Common myeloid progenitor, CD34-positive (primary cell): Measurements from ENCODE around the gene FMNL2.

Source experiments
- CTCF ChIA-PET: fragments of 350-600 bp; sonication (Branson Sonifier 250); formaldehyde crosslinking; loops from one replicate; lab custom pipeline; 2021; ENCODE audit warnings: antibody characterized with exemption; lab: Charles Lee
- POLR2A ChIA-PET: fragments of 350-600 bp; sonication (Branson Sonifier 250); formaldehyde crosslinking; loops from one replicate; lab custom pipeline; 2021; ENCODE audit warnings: antibody characterized with exemption; lab: Charles Lee
- DNase-seq, 3 donors: peaks; one replicate each; pipeline versions ENCODE4 v3.0.0 to v3.0.0-alpha.2; 2013
- H3K27ac ChIP-seq, 2 experiments: 1 replicate in 1 of 2; 2 replicates in 1 of 2; pipeline ENCODE4 v1.7.0; 2013; ENCODE audit warnings: inconsistent platforms in 2 of 2, low read length in 2 of 2, mild to moderate bottlenecking in 2 of 2, low read depth in 1 of 2, moderate library complexity in 1 of 2; ENCODE audit not compliant: severe bottlenecking in 2 of 2, insufficient read depth in 1 of 2, poor library complexity in 1 of 2
- H3K27me3 ChIP-seq, 5 experiments: replicated peaks in 2 of 5; 1 replicate in 3 of 5; 2 replicates in 2 of 5; pipeline versions ENCODE4 v1.6.1 to v1.7.0; 2013; ENCODE audit warnings: low read length in 4 of 5, mild to moderate bottlenecking in 2 of 5, moderate library complexity in 2 of 5, inconsistent platforms in 1 of 5; ENCODE audit not compliant: insufficient read depth in 5 of 5, control insufficient read depth in 4 of 5
- H3K36me3 ChIP-seq, 4 experiments: 1 replicate in 2 of 4; 2 replicates in 2 of 4; pipeline versions ENCODE4 v1.6.1 to v1.7.0; 2013; ENCODE audit warnings: low read length in 3 of 4, control low read depth in 1 of 4, mild to moderate bottlenecking in 1 of 4; ENCODE audit not compliant: control insufficient read depth in 4 of 4, insufficient read depth in 4 of 4
- H3K4me1 ChIP-seq, 4 experiments: 1 replicate in 3 of 4; 2 replicates in 1 of 4; pipeline versions ENCODE4 v1.6.1 to v1.7.1; 2013; ENCODE audit warnings: low read length in 3 of 4, mild to moderate bottlenecking in 3 of 4, control low read depth in 1 of 4, inconsistent platforms in 1 of 4, moderate library complexity in 1 of 4; ENCODE audit not compliant: control insufficient read depth in 4 of 4, insufficient read depth in 4 of 4; ENCODE audit errors: control extremely low read depth in 1 of 4
- H3K4me3 ChIP-seq, 7 experiments: 1 replicate in 4 of 7; 2 replicates in 3 of 7; pipeline versions ENCODE4 v1.5.1 to v1.7.0; 2013; ENCODE audit warnings: mild to moderate bottlenecking in 7 of 7, low read length in 6 of 7, moderate library complexity in 6 of 7, inconsistent platforms in 2 of 7, low read depth in 2 of 7, control low read depth in 1 of 7; ENCODE audit not compliant: insufficient read depth in 4 of 7, control insufficient read depth in 1 of 7; ENCODE audit errors: extremely low read depth in 1 of 7
- H3K9me3 ChIP-seq, 5 experiments: 1 replicate in 4 of 5; 2 replicates in 1 of 5; pipeline versions ENCODE4 v1.6.1 to v1.7.1; 2013; ENCODE audit warnings: low read length in 4 of 5, mild to moderate bottlenecking in 2 of 5, inconsistent platforms in 1 of 5, low read depth in 1 of 5, moderate library complexity in 1 of 5; ENCODE audit not compliant: control insufficient read depth in 4 of 5, insufficient read depth in 2 of 5; ENCODE audit errors: control extremely low read depth in 1 of 5
- WGBS: methylation state at CpG from one replicate; pipeline ENCODE4 v1.1.5; 2013; ENCODE audit not compliant: insufficient coverage; 5-methylcytosine and 5-hydroxymethylcytosine counted together

Gene FMNL2

GRCh38 chr2:152452256-152452973 lies 117.4 kb downstream of the FMNL2 start:
- Histone ChIP-seq H3K27me3 (no peaks in the 10 kb centered on the region), H3K4me3 (no peak overlapping the region), H3K4me1 (peaks cover 0 to under 1% (median 0%) of the 10 kb centered on the region in 4 experiments), H3K9me3 (no peaks in the 10 kb centered on the region), H3K27ac (no peak overlapping the region), H3K36me3 (no peaks in the 10 kb centered on the region)
- ChIA-PET CTCF (no interaction called here), POLR2A (no interaction called here)
- 91% methylated on average over 13 of the region's 13 CpGs for WGBS
- no peak for DNase-seq

- Histone ChIP-seq H3K4me1 (no peaks in the 10 kb centered on the region), H3K27me3 (no peaks in the 10 kb centered on the region), H3K9me3 (no peaks in the 10 kb centered on the region), H3K4me3 (no peak overlapping the region), H3K36me3 (no peaks in the 10 kb centered on the region), H3K27ac (no peak overlapping the region)
- ChIA-PET CTCF (interaction anchor here (0.7 to 1.7 kb wide), 2 partner anchors 36 to 41 kb away, joined by 3 read pairs; no protein-coding TSS in a partner anchor), POLR2A (no interaction called here)
- 95% methylated on average over 7 of the region's 9 CpGs for WGBS
- no peak for DNase-seq
Observed at GRCh38 chr2:152453129-152453911, 118.3 kb downstream of the FMNL2 start.

GRCh38 chr2:152454371-152454770 lies 119.4 kb downstream of the FMNL2 start:
- no peak for DNase-seq
- no peak overlapping the region for H3K4me3 ChIP-seq
- ChIA-PET CTCF (interaction anchor here (0.7 to 1.7 kb wide), 3 partner anchors 16 to 42 kb away, joined by 3 read pairs; no protein-coding TSS in a partner anchor), POLR2A (no interaction called here)
- WGBS: 100% methylated on average over 1 of the region's 1 CpG
- no peak overlapping the region for H3K27ac ChIP-seq
- no peaks in the 10 kb centered on the region for H3K27me3 ChIP-seq
- no peaks in the 10 kb centered on the region for H3K9me3 ChIP-seq
- no peaks in the 10 kb centered on the region for H3K4me1 ChIP-seq
- H3K36me3 ChIP-seq: no peaks in the 10 kb centered on the region

GRCh38 chr2:152454960-152455359 lies 120.0 kb downstream of the FMNL2 start:
- Histone ChIP-seq H3K36me3 (no peaks in the 10 kb centered on the region), H3K9me3 (no peaks in the 10 kb centered on the region), H3K4me1 (no peaks in the 10 kb centered on the region), H3K4me3 (no peak overlapping the region), H3K27ac (no peak overlapping the region), H3K27me3 (no peaks in the 10 kb centered on the region)
- DNase-seq: no peak
- CTCF ChIA-PET: interaction anchor here (1.2 to 1.7 kb wide), 2 partner anchors 15 to 35 kb away, joined by 3 read pairs; no protein-coding TSS in a partner anchor
- POLR2A ChIA-PET: no interaction called here
- 100% methylated on average over 1 of the region's 1 CpG for WGBS

- no peaks in the 10 kb centered on the region for H3K27me3 ChIP-seq
- H3K9me3 ChIP-seq: no peaks in the 10 kb centered on the region
- POLR2A ChIA-PET: no interaction called here
- 94% methylated on average over 5 of the region's 6 CpGs for WGBS
- H3K27ac ChIP-seq: no peak overlapping the region
- H3K4me3 ChIP-seq: no peak overlapping the region
- DNase-seq: no peak
- CTCF ChIA-PET: interaction anchor here (1.1 kb wide), 1 partner anchor 12 kb away, joined by 3 read pairs; no protein-coding TSS in a partner anchor
- no peaks in the 10 kb centered on the region for H3K36me3 ChIP-seq
- no peaks in the 10 kb centered on the region for H3K4me1 ChIP-seq
Observed at GRCh38 chr2:152455738-152456137, 120.8 kb downstream of the FMNL2 start.

GRCh38 chr2:152456262-152456661 lies 121.3 kb downstream of the FMNL2 start:
- no peaks in the 10 kb centered on the region for H3K4me1 ChIP-seq
- no peaks in the 10 kb centered on the region for H3K9me3 ChIP-seq
- H3K27ac ChIP-seq: no peak overlapping the region
- POLR2A ChIA-PET: no interaction called here
- WGBS: 100% methylated on average over 1 of the region's 3 CpGs
- H3K4me3 ChIP-seq: no peak overlapping the region
- H3K36me3 ChIP-seq: no peaks in the 10 kb centered on the region
- CTCF ChIA-PET: interaction anchor here (1.1 kb wide), 1 partner anchor 11 kb away, joined by 3 read pairs; no protein-coding TSS in a partner anchor
- DNase-seq: no peak
- no peaks in the 10 kb centered on the region for H3K27me3 ChIP-seq

- Histone ChIP-seq H3K4me1 (no peaks in the 10 kb centered on the region), H3K27ac (no peak overlapping the region), H3K27me3 (no peaks in the 10 kb centered on the region), H3K4me3 (no peak overlapping the region), H3K9me3 (no peaks in the 10 kb centered on the region), H3K36me3 (no peaks in the 10 kb centered on the region)
- ChIA-PET CTCF (no interaction called here), POLR2A (no interaction called here)
- WGBS: 100% methylated on average over 5 of the region's 5 CpGs
- no peak for DNase-seq
Observed at GRCh38 chr2:152458441-152458940, 123.5 kb downstream of the FMNL2 start.
